Measurements from ENCODE around the gene PAK2.
"Not testable (repeated sequence)": the region's sequence is repeated elsewhere in the genome, so short reads cannot be mapped to it uniquely, and the experiment has no call there.

Gene PAK2

GRCh38 chr3:196790636-196791035, 51.0 kb downstream of the PAK2 start:
- no peak for DNase-seq

- no peak for DNase-seq
Observed at GRCh38 chr3:196792771-196793170, 53.1 kb downstream of the PAK2 start.

- DNase-seq = no peak
Observed at GRCh38 chr3:196793246-196793645, 53.6 kb downstream of the PAK2 start.

GRCh38 chr3:196794467-196794866, 54.8 kb downstream of the PAK2 start:
- DNase-seq = no peak

- no peak for DNase-seq
Observed at GRCh38 chr3:196796317-196796716, 56.7 kb downstream of the PAK2 start.

GRCh38 chr3:196800742-196801434, 61.2 kb downstream of the PAK2 start:
- no peak for DNase-seq

- no peak for DNase-seq
Observed at GRCh38 chr3:196803891-196804468, 64.3 kb downstream of the PAK2 start.

GRCh38 chr3:196804773-196805172, 65.1 kb downstream of the PAK2 start:
- DNase-seq = no peak

- no peak for DNase-seq
Observed at GRCh38 chr3:196810963-196811581, 71.4 kb downstream of the PAK2 start.

GRCh38 chr3:196812853-196813252, 73.2 kb downstream of the PAK2 start:
- no peak for DNase-seq

GRCh38 chr3:196813903-196814302, 74.2 kb downstream of the PAK2 start:
- DNase-seq = no peak

- DNase-seq = no peak
Observed at GRCh38 chr3:196821806-196822355, 82.2 kb downstream of the PAK2 start.

- not testable (repeated sequence) for DNase-seq
Observed at GRCh38 chr3:196829651-196830050, 90.0 kb downstream of the PAK2 start.

GRCh38 chr3:196835086-196835485, 95.4 kb downstream of the PAK2 start:
- no peak for DNase-seq

GRCh38 chr3:196836626-196837025, 97.0 kb downstream of the PAK2 start:
- not testable (repeated sequence) for DNase-seq

- DNase-seq = no peak
Observed at GRCh38 chr3:196837819-196838420, 98.3 kb downstream of the PAK2 start.

GRCh38 chr3:196839351-196839750, 99.7 kb downstream of the PAK2 start:
- DNase-seq = not testable (repeated sequence)

- no peak for DNase-seq
Observed at GRCh38 chr3:196842567-196843434, 103.1 kb downstream of the PAK2 start.

GRCh38 chr3:196843435-196844110, 103.9 kb downstream of the PAK2 start:
- DNase-seq = no peak

- not testable (repeated sequence) for DNase-seq
Observed at GRCh38 chr3:196844235-196845219, 104.9 kb downstream of the PAK2 start.

GRCh38 chr3:196848375-196848774, 108.7 kb downstream of the PAK2 start:
- not testable (repeated sequence) for DNase-seq
